ENCODE data around the gene MASP1. TPM values are rescaled to one million over a fixed set of nuclear protein-coding genes. Genes with fewer than 3 reads are reported as not detected.

Gene MASP1
- total and polyA plus RNA-seq, 2 donors (not counting 1 experiment from before 2014, with no cell fraction given) = not detected

DNA sequence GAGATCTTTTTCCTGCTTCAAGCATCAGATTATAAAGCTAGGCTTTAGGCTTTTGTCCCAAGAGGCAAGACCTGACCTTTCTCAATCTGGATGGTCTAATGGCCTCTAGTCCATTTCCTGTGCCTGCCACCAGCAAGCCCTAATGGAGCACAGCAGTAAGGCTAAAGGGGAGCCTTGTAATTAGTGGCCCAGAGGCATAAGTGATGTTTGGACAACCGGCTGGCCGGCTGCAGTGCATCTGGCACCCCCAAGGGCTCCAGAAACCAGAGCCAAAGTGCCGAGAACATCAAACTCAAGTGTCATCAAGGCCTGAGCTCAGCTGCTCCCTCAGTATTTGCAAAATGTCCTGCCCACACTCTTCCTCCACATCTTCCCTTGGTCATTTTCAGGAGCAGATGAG lies 44.8 kb upstream of the MASP1 start:
- Histone ChIP-seq H3K4me3 (ENCODE audit: control extremely low read depth in 1 of 5, extremely low read depth in 1 of 5, insufficient read depth in 1 of 5, low read depth in 2 of 5, low read length in 4 of 5) (no peak overlapping the region), H3K27me3 (replicated peaks in 1 of 4; ENCODE audit: control extremely low read depth in 1 of 4, control insufficient read depth in 3 of 4, insufficient read depth in 4 of 4, low read length in 3 of 4) (peaks cover 0 to 5% (median 0%) of the 10 kb centered on the region in 4 experiments), H4K20me1 (ENCODE audit: control insufficient read depth, insufficient read depth, low read length, poor library complexity, severe bottlenecking) (no peaks in the 10 kb centered on the region), H3K4me2 (replicated peaks; ENCODE audit: low read depth, low read length, poor library complexity, severe bottlenecking) (no peak overlapping the region), H2AFZ (ENCODE audit: insufficient read depth, low read depth, low read length, poor library complexity, severe bottlenecking) (no peak overlapping the region), H3K9ac (ENCODE audit: low read length) (no peak overlapping the region), H3K79me2 (ENCODE audit: control insufficient read depth, insufficient read depth, low read length) (no peaks in the 10 kb centered on the region), H3K36me3 (replicated peaks in 1 of 2; ENCODE audit: control extremely low read depth in 1 of 2, control insufficient read depth in 1 of 2, extremely low read depth in 1 of 2, insufficient read depth in 2 of 2, low read length in 1 of 2) (no peaks in the 10 kb centered on the region), H3K4me1 (ENCODE audit: control insufficient read depth in 2 of 2, insufficient read depth in 2 of 2, low read length in 2 of 2) (no peaks in the 10 kb centered on the region), H3K27ac (ENCODE audit: low read length in 2 of 2) (no peak overlapping the region), H3K9me3 (ENCODE audit: control extremely low read depth in 1 of 3, control insufficient read depth in 2 of 3, insufficient read depth in 1 of 3, low read length in 2 of 3) (no peaks in the 10 kb centered on the region)
- ChIA-PET CTCF (interaction anchor here (1.2 to 1.5 kb wide), 2 partner anchors 343 kb away, joined by 3 to 4 read pairs; no protein-coding TSS in a partner anchor), POLR2A (no interaction called here)
- H3K27ac Mint-ChIP-seq = no peak overlapping the region
- TF ChIP-seq, protein P1, sequence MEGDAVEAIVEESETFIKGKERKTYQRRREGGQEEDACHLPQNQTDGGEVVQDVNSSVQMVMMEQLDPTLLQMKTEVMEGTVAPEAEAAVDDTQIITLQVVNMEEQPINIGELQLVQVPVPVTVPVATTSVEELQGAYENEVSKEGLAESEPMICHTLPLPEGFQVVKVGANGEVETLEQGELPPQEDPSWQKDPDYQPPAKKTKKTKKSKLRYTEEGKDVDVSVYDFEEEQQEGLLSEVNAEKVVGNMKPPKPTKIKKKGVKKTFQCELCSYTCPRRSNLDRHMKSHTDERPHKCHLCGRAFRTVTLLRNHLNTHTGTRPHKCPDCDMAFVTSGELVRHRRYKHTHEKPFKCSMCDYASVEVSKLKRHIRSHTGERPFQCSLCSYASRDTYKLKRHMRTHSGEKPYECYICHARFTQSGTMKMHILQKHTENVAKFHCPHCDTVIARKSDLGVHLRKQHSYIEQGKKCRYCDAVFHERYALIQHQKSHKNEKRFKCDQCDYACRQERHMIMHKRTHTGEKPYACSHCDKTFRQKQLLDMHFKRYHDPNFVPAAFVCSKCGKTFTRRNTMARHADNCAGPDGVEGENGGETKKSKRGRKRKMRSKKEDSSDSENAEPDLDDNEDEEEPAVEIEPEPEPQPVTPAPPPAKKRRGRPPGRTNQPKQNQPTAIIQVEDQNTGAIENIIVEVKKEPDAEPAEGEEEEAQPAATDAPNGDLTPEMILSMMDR (IDR thresholded peaks at IDR 0.05) = no peak
- no peak for TF ChIP-seq EZH2 (IDR thresholded peaks at IDR 0.05; ENCODE audit: borderline replicate concordance, insufficient read depth, low read depth, low read length, poor library complexity, severe bottlenecking)
- 29% methylated on average over 1 of the region's 3 CpGs for WGBS (ENCODE audit: insufficient coverage)
- no peaks in the 10 kb centered on the region for H3K4me1 Mint-ChIP-seq
- peaks cover 42% of the 10 kb centered on the region for H3K27me3 Mint-ChIP-seq
- intact Hi-C loops (cut with micrococcal nuclease) = no loop called here
- no peak for ATAC-seq (ENCODE audit: low read depth)
- DNase-seq = no peak
- no peak overlapping the region for H3K4me3 Mint-ChIP-seq
- no peaks in the 10 kb centered on the region for H3K9me3 Mint-ChIP-seq (ENCODE audit: insufficient read depth)

DNA sequence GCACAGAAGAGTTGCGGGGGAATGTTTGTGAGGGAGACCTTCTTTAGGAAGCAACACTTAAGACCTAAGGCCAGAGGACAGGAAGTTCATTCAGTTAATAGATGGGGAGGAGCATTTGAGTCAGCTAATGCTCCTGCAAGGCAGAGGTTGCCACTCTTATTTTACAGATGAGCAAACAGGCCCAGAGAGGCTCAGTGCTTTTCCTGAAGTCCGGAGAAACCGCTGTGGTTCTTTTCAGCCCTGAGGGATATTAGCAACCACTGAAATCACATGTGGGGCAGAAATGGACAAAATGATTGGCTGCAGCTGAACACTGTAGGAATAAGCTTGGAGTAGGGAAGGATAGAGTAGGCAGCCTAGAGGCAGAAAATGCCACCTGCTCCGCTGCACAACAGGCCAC lies 43.4 kb upstream of the MASP1 start:
- no peaks in the 10 kb centered on the region for H3K4me1 Mint-ChIP-seq

More for the DNA sequence above, 43.4 kb upstream of the MASP1 start:
- DNase-seq (no peak), ATAC-seq (ENCODE audit: low read depth) (no peak)
- peaks cover 0 to 5% (median 0%) of the 10 kb centered on the region in 4 experiments for H3K27me3 ChIP-seq (replicated peaks in 1 of 4; ENCODE audit: control extremely low read depth in 1 of 4, control insufficient read depth in 3 of 4, insufficient read depth in 4 of 4, low read length in 3 of 4)
- WGBS (ENCODE audit: insufficient coverage) = 95% methylated on average over 4 of the region's 4 CpGs
- TF ChIP-seq EZH2 (IDR thresholded peaks at IDR 0.05; ENCODE audit: borderline replicate concordance, insufficient read depth, low read depth, low read length, poor library complexity, severe bottlenecking) = no peak
- TF ChIP-seq, protein P1 (IDR thresholded peaks at IDR 0.05) = no peak
- H3K79me2 ChIP-seq (ENCODE audit: control insufficient read depth, insufficient read depth, low read length) = no peaks in the 10 kb centered on the region
- no peak overlapping the region for H2AFZ ChIP-seq (ENCODE audit: insufficient read depth, low read depth, low read length, poor library complexity, severe bottlenecking)
- no peaks in the 10 kb centered on the region for H4K20me1 ChIP-seq (ENCODE audit: control insufficient read depth, insufficient read depth, low read length, poor library complexity, severe bottlenecking)
- H3K27ac Mint-ChIP-seq = no peak overlapping the region
- no peak overlapping the region for H3K4me3 Mint-ChIP-seq
- H3K27me3 Mint-ChIP-seq = peaks cover 33% of the 10 kb centered on the region
- no peaks in the 10 kb centered on the region for H3K9me3 ChIP-seq (ENCODE audit: control extremely low read depth in 1 of 3, control insufficient read depth in 2 of 3, insufficient read depth in 1 of 3, low read length in 2 of 3)
- CTCF ChIA-PET = interaction anchor here (1.2 to 4.0 kb wide), 2 partner anchors 16 to 344 kb away, joined by 3 to 14 read pairs; no protein-coding TSS in a partner anchor
- H3K4me3 ChIP-seq (ENCODE audit: control extremely low read depth in 1 of 5, extremely low read depth in 1 of 5, insufficient read depth in 1 of 5, low read depth in 2 of 5, low read length in 4 of 5) = no peak overlapping the region
- H3K9ac ChIP-seq (ENCODE audit: low read length) = no peak overlapping the region
- H3K4me2 ChIP-seq (replicated peaks; ENCODE audit: low read depth, low read length, poor library complexity, severe bottlenecking) = no peak overlapping the region
- intact Hi-C loops (cut with micrococcal nuclease) = no loop called here
- H3K36me3 ChIP-seq (replicated peaks in 1 of 2; ENCODE audit: control extremely low read depth in 1 of 2, control insufficient read depth in 1 of 2, extremely low read depth in 1 of 2, insufficient read depth in 2 of 2, low read length in 1 of 2) = no peaks in the 10 kb centered on the region
- no peaks in the 10 kb centered on the region for H3K4me1 ChIP-seq (ENCODE audit: control insufficient read depth in 2 of 2, insufficient read depth in 2 of 2, low read length in 2 of 2)
- no peaks in the 10 kb centered on the region for H3K9me3 Mint-ChIP-seq (ENCODE audit: insufficient read depth)
- H3K27ac ChIP-seq (ENCODE audit: low read length in 2 of 2) = no peak overlapping the region
- POLR2A ChIA-PET = no interaction called here

Data from B cell (primary cell).